Endodermal cell (in vitro differentiated cells): Measurements from ENCODE around the gene ZFAND3. TPM values are rescaled to one million over a fixed set of nuclear protein-coding genes. Genes with fewer than 3 reads are reported as not detected.

Source experiments
- DNase-seq: peaks from one replicate; pipeline ENCODE4 v3.0.0-alpha.2; 2017
- H3K27ac ChIP-seq: 2 replicates; pipeline ENCODE4 v1.5.1; 2013; ENCODE audit warnings: mild to moderate bottlenecking, low read depth, low read length, moderate library complexity
- H3K27me3 ChIP-seq: 2 replicates; pipeline ENCODE4 v1.6.1; 2013; ENCODE audit warnings: mild to moderate bottlenecking, low read length, moderate library complexity; ENCODE audit not compliant: insufficient read depth, control insufficient read depth, poor library complexity, severe bottlenecking
- H3K36me3 ChIP-seq: 2 replicates; pipeline ENCODE4 v1.7.0; 2013; ENCODE audit warnings: mild to moderate bottlenecking, low read length, moderate library complexity; ENCODE audit not compliant: control insufficient read depth, insufficient read depth
- H3K4me1 ChIP-seq: one replicate; pipeline ENCODE4 v1.7.0; 2013; ENCODE audit warnings: low read length; ENCODE audit not compliant: control insufficient read depth, insufficient read depth
- H3K4me3 ChIP-seq: 2 replicates; pipeline ENCODE4 v1.5.1; 2013; ENCODE audit warnings: mild to moderate bottlenecking, low read length, moderate library complexity
- H3K9ac ChIP-seq: 2 replicates; pipeline ENCODE4 v1.6.1; 2013; ENCODE audit warnings: mild to moderate bottlenecking, low read length, moderate library complexity; ENCODE audit not compliant: poor library complexity, severe bottlenecking; ENCODE audit errors: extremely low read depth
- H3K9me3 ChIP-seq: 2 replicates; pipeline ENCODE4 v1.6.1; 2013; ENCODE audit warnings: mild to moderate bottlenecking, low read length, moderate library complexity; ENCODE audit not compliant: control insufficient read depth
- H3K27ac Mint-ChIP-seq: 2 replicates; pipeline ENCODE4 v1.8.0; 2020; ENCODE audit warnings: mixed read lengths
- H3K27me3 Mint-ChIP-seq: 2 replicates; pipeline ENCODE4 v1.8.0; 2021; ENCODE audit warnings: mild to moderate bottlenecking, mixed read lengths; ENCODE audit not compliant: insufficient read depth
- H3K36me3 Mint-ChIP-seq: 2 replicates; pipeline ENCODE4 v1.8.0; 2020; ENCODE audit warnings: low read depth, mixed read lengths
- H3K4me1 Mint-ChIP-seq: 2 replicates; pipeline ENCODE4 v1.8.0; 2020; ENCODE audit warnings: mixed read lengths
- H3K4me3 Mint-ChIP-seq: 2 replicates; pipeline ENCODE4 v1.8.0; 2020; ENCODE audit warnings: mild to moderate bottlenecking, moderate library complexity, mixed read lengths
- H3K9me3 Mint-ChIP-seq: 2 replicates; pipeline ENCODE4 v1.8.0; 2020; ENCODE audit warnings: mild to moderate bottlenecking, mixed read lengths
- CTCF ChIP-seq: fragments of 200-600 bp; sonication (generic); conservative IDR thresholded peaks from 2 replicates; pipeline ENCODE4 v1.5.0; 2021; ENCODE audit warnings: antibody characterized with exemption, mild to moderate bottlenecking
- WGBS, 2 experiments: methylation state at CpG; one replicate each; pipeline versions ENCODE4 v1.1.5 to v1.1.7; 2013; ENCODE audit warnings: missing lambda C conversion rate in 2 of 2, mixed read lengths in 1 of 2; ENCODE audit not compliant: insufficient coverage in 1 of 2, insufficient read length in 1 of 2; 5-methylcytosine and 5-hydroxymethylcytosine counted together
- total RNA-seq, 2 donors: library from RNA; stranded (reverse); fragmentation: NEBNext Ultra II Directional in 1 of 2; extraction: Animal tissue kit (Norgen Biotek cat#: 25700) in 1 of 2; gene quantifications; 2 replicates in 1 of 2; 3 replicates in 1 of 2; pipeline ENCODE4 v1.2.1, GENCODE V29; 2021

The ZFAND3 gene
- total RNA-seq, 2 donors from 2014 or later = 67.1 to 86.2 TPM

GRCh38 chr6:37845026-37845911 is 25.7 kb downstream of the ZFAND3 start:
- H3K27ac ChIP-seq = no peak overlapping the region
- H3K36me3 Mint-ChIP-seq = peaks cover 13% of the 10 kb centered on the region
- no peak for TF ChIP-seq CTCF
- H3K9me3 Mint-ChIP-seq = no peaks in the 10 kb centered on the region
- no peak overlapping the region for H3K9ac ChIP-seq
- no peaks in the 10 kb centered on the region for H3K9me3 ChIP-seq
- H3K4me1 ChIP-seq = no peaks in the 10 kb centered on the region
- DNase-seq = no peak
- peaks cover 3% of the 10 kb centered on the region for H3K36me3 ChIP-seq
- no peaks in the 10 kb centered on the region for H3K27me3 Mint-ChIP-seq
- no peak overlapping the region for H3K4me3 Mint-ChIP-seq
- peaks cover 11% of the 10 kb centered on the region for H3K4me1 Mint-ChIP-seq
- H3K27ac Mint-ChIP-seq = no peak overlapping the region
- whole genome bisulfite sequencing, 2 experiments = 89 to 92% methylated on average over 3 to 5 of the region's 6 CpGs
- H3K27me3 ChIP-seq = no peaks in the 10 kb centered on the region
- H3K4me3 ChIP-seq = no peak overlapping the region

GRCh38 chr6:37845930-37846329 is 26.4 kb downstream of the ZFAND3 start:
- H3K36me3 ChIP-seq = peaks cover 5% of the 10 kb centered on the region
- peaks cover 13% of the 10 kb centered on the region for H3K36me3 Mint-ChIP-seq
- no peak for TF ChIP-seq CTCF

GRCh38 chr6:37847704-37848103 is 28.2 kb downstream of the ZFAND3 start:
- Mint-ChIP-seq H3K27ac (no peak overlapping the region), H3K4me1 (peaks cover 11% of the 10 kb centered on the region), H3K4me3 (no peak overlapping the region), H3K9me3 (no peaks in the 10 kb centered on the region), H3K27me3 (no peaks in the 10 kb centered on the region), H3K36me3 (peaks cover 13% of the 10 kb centered on the region)
- no peak for TF ChIP-seq CTCF
- no peak for DNase-seq
- H3K9ac ChIP-seq = no peak overlapping the region
- no peak overlapping the region for H3K4me3 ChIP-seq
- WGBS, 2 experiments = 92 to 96% methylated on average over 3 of the region's 3 CpGs
- no peaks in the 10 kb centered on the region for H3K4me1 ChIP-seq
- peaks cover 11% of the 10 kb centered on the region for H3K36me3 ChIP-seq
- H3K9me3 ChIP-seq = no peaks in the 10 kb centered on the region
- H3K27ac ChIP-seq = no peak overlapping the region
- H3K27me3 ChIP-seq = no peaks in the 10 kb centered on the region

More at GRCh38 chr6:37845930-37846329, 26.4 kb downstream of the ZFAND3 start:
- Histone ChIP-seq H3K4me3 (no peak overlapping the region), H3K9ac (no peak overlapping the region), H3K27ac (no peak overlapping the region), H3K27me3 (no peaks in the 10 kb centered on the region), H3K9me3 (no peaks in the 10 kb centered on the region), H3K4me1 (no peaks in the 10 kb centered on the region)
- H3K27ac Mint-ChIP-seq = no peak overlapping the region
- H3K9me3 Mint-ChIP-seq = no peaks in the 10 kb centered on the region
- H3K4me3 Mint-ChIP-seq = no peak overlapping the region
- H3K4me1 Mint-ChIP-seq = peaks cover 11% of the 10 kb centered on the region
- H3K27me3 Mint-ChIP-seq = no peaks in the 10 kb centered on the region
- no peak for DNase-seq
